ENCODE measurements around the gene OSBPL10.

- TF ChIP-seq CTCF (IDR thresholded peaks at IDR 0.05): no peak
- TF ChIP-seq POLR2A (IDR thresholded peaks at IDR 0.05): no peak
Measured at GRCh38 chr3:31934018-31934417, 47.0 kb downstream of the OSBPL10 start.
